ENCODE data around the gene CSRP2.

CSRP2 gene

GRCh38 chr12:76848132-76848531 is 30.7 kb downstream of the CSRP2 start:
- TF ChIP-seq, protein P1, sequence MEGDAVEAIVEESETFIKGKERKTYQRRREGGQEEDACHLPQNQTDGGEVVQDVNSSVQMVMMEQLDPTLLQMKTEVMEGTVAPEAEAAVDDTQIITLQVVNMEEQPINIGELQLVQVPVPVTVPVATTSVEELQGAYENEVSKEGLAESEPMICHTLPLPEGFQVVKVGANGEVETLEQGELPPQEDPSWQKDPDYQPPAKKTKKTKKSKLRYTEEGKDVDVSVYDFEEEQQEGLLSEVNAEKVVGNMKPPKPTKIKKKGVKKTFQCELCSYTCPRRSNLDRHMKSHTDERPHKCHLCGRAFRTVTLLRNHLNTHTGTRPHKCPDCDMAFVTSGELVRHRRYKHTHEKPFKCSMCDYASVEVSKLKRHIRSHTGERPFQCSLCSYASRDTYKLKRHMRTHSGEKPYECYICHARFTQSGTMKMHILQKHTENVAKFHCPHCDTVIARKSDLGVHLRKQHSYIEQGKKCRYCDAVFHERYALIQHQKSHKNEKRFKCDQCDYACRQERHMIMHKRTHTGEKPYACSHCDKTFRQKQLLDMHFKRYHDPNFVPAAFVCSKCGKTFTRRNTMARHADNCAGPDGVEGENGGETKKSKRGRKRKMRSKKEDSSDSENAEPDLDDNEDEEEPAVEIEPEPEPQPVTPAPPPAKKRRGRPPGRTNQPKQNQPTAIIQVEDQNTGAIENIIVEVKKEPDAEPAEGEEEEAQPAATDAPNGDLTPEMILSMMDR (IDR thresholded peaks at IDR 0.05; ENCODE audit: low read depth, low read length, missing control alignments): no peak
- peak; percentile 19 for DNase-seq (ENCODE audit: low read depth)

DNA sequence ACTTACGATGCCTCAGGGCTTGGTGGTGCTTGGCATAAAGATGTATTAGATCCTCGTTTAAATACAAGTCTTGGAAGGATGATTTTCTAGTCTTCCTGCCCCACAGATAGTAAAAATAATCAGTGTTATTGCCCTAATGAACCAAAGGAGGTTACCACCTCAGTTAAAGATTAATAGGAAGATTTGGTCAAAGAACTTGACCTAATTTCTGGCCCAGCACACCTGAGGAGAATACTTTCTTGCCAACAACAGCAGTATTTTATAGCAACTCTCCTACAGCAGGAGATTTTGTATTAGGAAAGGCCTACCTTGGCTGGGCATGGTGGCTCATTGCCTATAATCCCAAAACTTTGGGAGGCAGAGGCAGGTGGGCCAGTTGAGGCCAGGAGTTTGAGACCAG is 31.6 kb downstream of the CSRP2 start:
- no peak for DNase-seq (ENCODE audit: low read depth)
- TF ChIP-seq, protein P1 (IDR thresholded peaks at IDR 0.05; ENCODE audit: low read depth, low read length, missing control alignments): no peak
- no peak overlapping the region for H3K4me3 ChIP-seq (ENCODE audit: low read depth, low read length)

More at GRCh38 chr12:76848132-76848531, 30.7 kb downstream of the CSRP2 start:
- no peak overlapping the region for H3K4me3 ChIP-seq (ENCODE audit: low read depth, low read length)

GRCh38 chr12:76836633-76837032 is 42.2 kb downstream of the CSRP2 start:
- no peak overlapping the region for H3K4me3 ChIP-seq (ENCODE audit: low read depth, low read length)
- DNase-seq (ENCODE audit: low read depth): no peak
- TF ChIP-seq, protein P1 (IDR thresholded peaks at IDR 0.05; ENCODE audit: low read depth, low read length, missing control alignments): no peak

DNA sequence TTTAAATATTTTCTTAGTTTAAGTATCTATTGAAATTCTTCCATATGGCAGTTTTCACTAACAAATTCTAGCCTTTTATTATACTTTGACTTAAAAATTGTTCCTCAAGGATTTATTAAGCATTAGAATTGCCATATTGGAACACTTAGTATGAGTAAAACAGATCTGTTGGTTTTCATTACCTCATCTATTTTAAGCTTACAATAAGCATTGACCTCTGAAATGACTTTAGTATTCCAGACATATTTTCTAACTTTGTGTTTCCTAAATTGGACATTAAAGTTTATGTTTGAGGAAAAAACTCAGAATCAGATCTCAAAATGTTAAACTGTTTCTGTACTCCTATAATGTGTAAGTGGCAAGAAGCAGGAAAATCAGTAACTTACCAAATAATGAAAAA is 48.4 kb downstream of the CSRP2 start:
- H3K4me3 ChIP-seq (ENCODE audit: low read depth, low read length): no peak overlapping the region
- TF ChIP-seq, protein P1 (IDR thresholded peaks at IDR 0.05; ENCODE audit: low read depth, low read length, missing control alignments): no peak
- no peak for DNase-seq (ENCODE audit: low read depth)

- TF ChIP-seq, protein P1 (IDR thresholded peaks at IDR 0.05; ENCODE audit: low read depth, low read length, missing control alignments): peak; percentile 32
- DNase-seq (ENCODE audit: low read depth): no peak
Measured at GRCh38 chr12:76820888-76821482, 57.8 kb downstream of the CSRP2 start.

DNA sequence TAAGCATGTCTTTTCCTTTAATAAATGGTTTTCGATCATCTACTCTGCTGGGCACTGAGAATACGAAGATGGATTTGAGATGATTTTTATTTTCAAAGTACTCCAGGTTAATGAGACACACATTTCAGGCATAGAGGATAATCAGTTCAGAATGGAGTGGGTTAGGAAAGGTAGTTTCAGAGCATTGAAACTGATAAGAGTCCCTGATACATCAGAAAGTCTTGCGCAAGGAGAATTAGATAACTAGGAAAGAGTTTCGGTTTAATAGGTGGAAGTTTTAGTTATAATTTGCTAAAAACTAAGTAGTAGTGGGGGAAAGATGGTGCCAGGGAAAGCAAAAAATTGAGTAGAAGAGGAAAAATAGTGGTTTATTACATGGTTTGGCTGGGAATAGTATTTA is 64.8 kb downstream of the CSRP2 start:
- H3K4me3 ChIP-seq (ENCODE audit: low read depth, low read length): no peak overlapping the region
- no peak for DNase-seq (ENCODE audit: low read depth)
- TF ChIP-seq, protein P1 (IDR thresholded peaks at IDR 0.05; ENCODE audit: low read depth, low read length, missing control alignments): no peak

More at GRCh38 chr12:76820888-76821482, 57.8 kb downstream of the CSRP2 start:
- no peak overlapping the region for H3K4me3 ChIP-seq (ENCODE audit: low read depth, low read length)

GRCh38 chr12:76813265-76813664 is 65.6 kb downstream of the CSRP2 start:
- DNase-seq (ENCODE audit: low read depth): no peak
- TF ChIP-seq, protein P1 (IDR thresholded peaks at IDR 0.05; ENCODE audit: low read depth, low read length, missing control alignments): no peak

More at GRCh38 chr12:76813265-76813664, 65.6 kb downstream of the CSRP2 start:
- no peak overlapping the region for H3K4me3 ChIP-seq (ENCODE audit: low read depth, low read length)

Measured in GM12864 (cell line).